HG02981 (cell line): ENCODE measurements around the gene DHTKD1.

Experiments used
- ATAC-seq: cut with Tn5 transposase; IDR thresholded peaks from one replicate; pipeline ENCODE4 v1.9.1; 2021; ENCODE audit warnings: mild to moderate bottlenecking, moderate library complexity; ENCODE audit not compliant: unreplicated experiment

DHTKD1 gene

GRCh38 chr10:12068449-12069269 lies at the start of gene DHTKD1:
Gene DHTKD1 (plus strand): TSS chr10:12068954. CDS start chr10:12069034, 80 bp downstream.
- peak; percentile 97 for ATAC-seq

- no peak for ATAC-seq
Measured at GRCh38 chr10:12019283-12019971, 49.3 kb upstream of the DHTKD1 start.

GRCh38 chr10:12020574-12020973 lies 48.2 kb upstream of the DHTKD1 start:
- ATAC-seq = no peak

GRCh38 chr10:12022580-12023257 lies 46.0 kb upstream of the DHTKD1 start:
- no peak for ATAC-seq

- ATAC-seq = no peak
Measured at GRCh38 chr10:12025591-12025990, 43.2 kb upstream of the DHTKD1 start.

GRCh38 chr10:12027539-12027938 lies 41.2 kb upstream of the DHTKD1 start:
- ATAC-seq = peak; percentile 98

GRCh38 chr10:12031404-12031803 lies 37.4 kb upstream of the DHTKD1 start:
- no peak for ATAC-seq

- ATAC-seq = no peak
Measured at GRCh38 chr10:12036073-12036655, 32.6 kb upstream of the DHTKD1 start.

GRCh38 chr10:12041766-12042408 lies 26.9 kb upstream of the DHTKD1 start:
- ATAC-seq = no peak

GRCh38 chr10:12042409-12042796 lies 26.4 kb upstream of the DHTKD1 start:
- peak; percentile 11 for ATAC-seq

GRCh38 chr10:12042797-12043651 lies 25.7 kb upstream of the DHTKD1 start, which contains the start of gene UPF2:
Gene UPF2 (minus strand): TSS chr10:12042809. CDS start chr10:12035423, 7,386 bp downstream.
- peak; percentile 51 for ATAC-seq

GRCh38 chr10:12045596-12045995 lies 23.2 kb upstream of the DHTKD1 start:
- ATAC-seq = no peak

GRCh38 chr10:12048547-12048946 lies 20.2 kb upstream of the DHTKD1 start:
- no peak for ATAC-seq

- ATAC-seq = no peak
Measured at GRCh38 chr10:12050528-12050927, 18.2 kb upstream of the DHTKD1 start.

GRCh38 chr10:12051241-12051640 lies 17.5 kb upstream of the DHTKD1 start:
- no peak for ATAC-seq

GRCh38 chr10:12055732-12056131 lies 13.0 kb upstream of the DHTKD1 start:
- no peak for ATAC-seq

- no peak for ATAC-seq
Measured at GRCh38 chr10:12056748-12057147, 12.0 kb upstream of the DHTKD1 start.

GRCh38 chr10:12061124-12061523 lies 7.6 kb upstream of the DHTKD1 start:
- no peak for ATAC-seq

GRCh38 chr10:12062754-12063482 lies 5.8 kb upstream of the DHTKD1 start:
- ATAC-seq = no peak
